Keratinocyte (primary cell): Measurements from ENCODE around the gene TTC21B.
"Not testable (repeated sequence)": the region's sequence is repeated elsewhere in the genome, so short reads cannot be mapped to it uniquely, and the experiment has no call there.

Experiments used
- CTCF ChIP-seq, 3 experiments: IDR thresholded peaks in 1 of 3; conservative IDR thresholded peaks in 1 of 3; optimal IDR thresholded peaks in 1 of 3; 2 replicates in 2 of 3; 3 replicates in 1 of 3; pipeline versions ENCODE3 to v1.5.1; 2011; ENCODE audit warnings: low read length in 3 of 3, mild to moderate bottlenecking in 3 of 3, moderate library complexity in 2 of 3, control low read depth in 1 of 3, inconsistent platforms in 1 of 3; ENCODE audit not compliant: insufficient read depth in 2 of 3; ENCODE audit errors: extremely low read depth in 1 of 3
- EZH2 ChIP-seq: IDR thresholded peaks from one replicate; pipeline ENCODE4 v1.6.1; 2012; ENCODE audit warnings: inconsistent platforms, mild to moderate bottlenecking, low read length, moderate library complexity

GRCh38 chr2:165972161-165972560 lies 18.6 kb upstream of the TTC21B start:
- not testable (repeated sequence) for TF ChIP-seq CTCF (optimal IDR thresholded peaks at IDR 0.05 in 1 of 3, IDR thresholded peaks at IDR 0.05 in 1 of 3, conservative IDR thresholded peaks at IDR 0.05 in 1 of 3; ENCODE audit: extremely low read depth in 1 of 3, insufficient read depth in 2 of 3, low read length in 3 of 3); EZH2
